ENCODE results near the gene MCC.

GRCh38 chr5:113493446-113493845 lies 5.2 kb upstream of the MCC start:
- no peak for TF ChIP-seq SP1 (IDR thresholded peaks at IDR 0.05)
- no peak for TF ChIP-seq SUZ12 (IDR thresholded peaks at IDR 0.05)
- no peak for TF ChIP-seq FOXA1 (IDR thresholded peaks at IDR 0.05)
- no peak for TF ChIP-seq L3MBTL2 (conservative IDR thresholded peaks at IDR 0.05)
- no peak for TF ChIP-seq BHLHE40 (IDR thresholded peaks at IDR 0.05; ENCODE audit: borderline replicate concordance)
- TF ChIP-seq CTBP1 (IDR thresholded peaks at IDR 0.05; ENCODE audit: borderline replicate concordance) = no peak
